ENCODE results near the gene MRPL19.

- TF ChIP-seq, protein P1, sequence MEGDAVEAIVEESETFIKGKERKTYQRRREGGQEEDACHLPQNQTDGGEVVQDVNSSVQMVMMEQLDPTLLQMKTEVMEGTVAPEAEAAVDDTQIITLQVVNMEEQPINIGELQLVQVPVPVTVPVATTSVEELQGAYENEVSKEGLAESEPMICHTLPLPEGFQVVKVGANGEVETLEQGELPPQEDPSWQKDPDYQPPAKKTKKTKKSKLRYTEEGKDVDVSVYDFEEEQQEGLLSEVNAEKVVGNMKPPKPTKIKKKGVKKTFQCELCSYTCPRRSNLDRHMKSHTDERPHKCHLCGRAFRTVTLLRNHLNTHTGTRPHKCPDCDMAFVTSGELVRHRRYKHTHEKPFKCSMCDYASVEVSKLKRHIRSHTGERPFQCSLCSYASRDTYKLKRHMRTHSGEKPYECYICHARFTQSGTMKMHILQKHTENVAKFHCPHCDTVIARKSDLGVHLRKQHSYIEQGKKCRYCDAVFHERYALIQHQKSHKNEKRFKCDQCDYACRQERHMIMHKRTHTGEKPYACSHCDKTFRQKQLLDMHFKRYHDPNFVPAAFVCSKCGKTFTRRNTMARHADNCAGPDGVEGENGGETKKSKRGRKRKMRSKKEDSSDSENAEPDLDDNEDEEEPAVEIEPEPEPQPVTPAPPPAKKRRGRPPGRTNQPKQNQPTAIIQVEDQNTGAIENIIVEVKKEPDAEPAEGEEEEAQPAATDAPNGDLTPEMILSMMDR (IDR thresholded peaks at IDR 0.05; ENCODE audit: low read depth, low read length), result no peak
- TF ChIP-seq EZH2phosphoT487 (IDR thresholded peaks at IDR 0.05; ENCODE audit: low read depth), result no peak
Observed at GRCh38 chr2:75676464-75676863, 29.9 kb downstream of the MRPL19 start.

All from OCI-LY3 (cell line).